HepG2 (cell line): ENCODE data around the gene GRAMD1A. TPM values are rescaled to one million over a fixed set of nuclear protein-coding genes. Genes with fewer than 3 reads are reported as not detected.

ENCODE experiments used
- CCAR2 ChIP-seq: fragments of 200-400 bp; formaldehyde crosslinking; optimal IDR thresholded peaks from 2 replicates; pipeline ENCODE3; 2018; ENCODE audit warnings: low read depth, mild to moderate bottlenecking, low read length, moderate library complexity
- CEBPG ChIP-seq: IDR thresholded peaks from 2 replicates; pipeline ENCODE4 v1.6.1; 2016
- IRX3 ChIP-seq: sonication (generic); formaldehyde crosslinking; IDR thresholded peaks from 2 replicates; pipeline ENCODE4 v1.8.1; 2023; ENCODE audit warnings: mild to moderate bottlenecking, low read depth, missing genetic modification reagents, borderline replicate concordance
- JUN ChIP-seq: sonication (generic); formaldehyde crosslinking; IDR thresholded peaks from 2 replicates; pipeline ENCODE4 v1.4.0; 2020; ENCODE audit warnings: mild to moderate bottlenecking, missing genetic modification reagents
- KAT7 ChIP-seq: IDR thresholded peaks from 2 replicates; pipeline ENCODE4 v1.6.1; 2018; ENCODE audit warnings: borderline replicate concordance, missing compliant biosample characterization
- KDM1A ChIP-seq: IDR thresholded peaks from 2 replicates; pipeline ENCODE4 v1.6.1; 2016; ENCODE audit warnings: missing compliant biosample characterization
- KMT2B ChIP-seq: IDR thresholded peaks from 2 replicates; pipeline ENCODE4 v1.6.1; 2016; ENCODE audit warnings: missing genetic modification reagents, missing compliant biosample characterization
- NCOR1 ChIP-seq: fragments of 200-600 bp; sonication (generic); IDR thresholded peaks from 2 replicates; pipeline ENCODE4 v1.7.0; 2017; ENCODE audit warnings: antibody characterized with exemption, low read length, borderline replicate concordance
- NR2C2 ChIP-seq: sonication (generic); formaldehyde crosslinking; IDR thresholded peaks from 2 replicates; pipeline ENCODE4 v1.4.0; 2020; ENCODE audit warnings: missing genetic modification reagents, mild to moderate bottlenecking, moderate library complexity, borderline replicate concordance
- RARG ChIP-seq: sonication (generic); formaldehyde crosslinking; IDR thresholded peaks from 2 replicates; pipeline ENCODE4 v1.4.0; 2020; ENCODE audit warnings: low read depth, mild to moderate bottlenecking, missing genetic modification reagents
- ZBTB3 ChIP-seq: sonication (generic); formaldehyde crosslinking; IDR thresholded peaks from 2 replicates; pipeline ENCODE4 v1.4.0; 2020; ENCODE audit warnings: low read depth, mild to moderate bottlenecking, moderate library complexity, missing genetic modification reagents, borderline replicate concordance
- ZFYVE20 ChIP-seq: sonication (generic); formaldehyde crosslinking; IDR thresholded peaks from 2 replicates; pipeline ENCODE4 v1.8.0; 2023; ENCODE audit warnings: low read depth, mild to moderate bottlenecking, moderate library complexity, missing genetic modification reagents, borderline replicate concordance
- ZMYM3 ChIP-seq: sonication (generic); formaldehyde crosslinking; IDR thresholded peaks from 2 replicates; pipeline ENCODE4 v1.5.1; 2020; ENCODE audit warnings: mild to moderate bottlenecking, missing genetic modification reagents
- ZNF263 ChIP-seq: sonication (generic); formaldehyde crosslinking; IDR thresholded peaks from 2 replicates; pipeline ENCODE4 v1.4.0; 2020; ENCODE audit warnings: missing genetic modification reagents
- ZNF30 ChIP-seq: sonication (generic); formaldehyde crosslinking; IDR thresholded peaks from 2 replicates; pipeline ENCODE4 v1.5.0; 2020; ENCODE audit warnings: mild to moderate bottlenecking, missing genetic modification reagents
- ZNF335 ChIP-seq: sonication (generic); formaldehyde crosslinking; IDR thresholded peaks from 2 replicates; pipeline ENCODE4 v1.4.0; 2020; ENCODE audit warnings: missing genetic modification reagents
- ZNF343 ChIP-seq: sonication (generic); formaldehyde crosslinking; IDR thresholded peaks from 2 replicates; pipeline ENCODE4 v1.4.0; 2020; ENCODE audit warnings: mild to moderate bottlenecking, missing genetic modification reagents
- ZNF441 ChIP-seq: sonication (generic); formaldehyde crosslinking; IDR thresholded peaks from 2 replicates; pipeline ENCODE4 v1.7.0; 2021; ENCODE audit warnings: missing genetic modification reagents, borderline replicate concordance
- ZNF543 ChIP-seq: sonication (generic); formaldehyde crosslinking; IDR thresholded peaks from 2 replicates; pipeline ENCODE4 v1.4.0; 2020; ENCODE audit warnings: mild to moderate bottlenecking, missing genetic modification reagents
- ZNF572 ChIP-seq: sonication (generic); formaldehyde crosslinking; IDR thresholded peaks from 2 replicates; pipeline ENCODE4 v1.5.1; 2020; ENCODE audit warnings: mild to moderate bottlenecking, missing genetic modification reagents
- ZNF577 ChIP-seq: sonication (generic); formaldehyde crosslinking; IDR thresholded peaks from 2 replicates; pipeline ENCODE4 v1.4.0; 2020; ENCODE audit warnings: mild to moderate bottlenecking, low read depth, missing genetic modification reagents, borderline replicate concordance
- ZNF7 ChIP-seq: IDR thresholded peaks from 2 replicates; pipeline ENCODE4 v1.6.1; 2016; ENCODE audit warnings: missing biosample characterization, missing genetic modification reagents
- ZNF883 ChIP-seq: sonication (generic); formaldehyde crosslinking; IDR thresholded peaks from 2 replicates; pipeline ENCODE4 v1.5.1; 2020; ENCODE audit warnings: mild to moderate bottlenecking, missing genetic modification reagents; ENCODE audit errors: not compliant biosample characterization
- polyA plus RNA-seq, 8 experiments: library from polyadenylated mRNA; depleted of rRNA in 3 of 8; stranded (reverse) in 7 of 8; unstranded in 1 of 8; fragments of >200 nt; fragmentation: Illumina TruSeq in 4 of 8; extraction: Trizol in 4 of 8; gene quantifications; 2 replicates each; pipeline versions ENCODE4 v1.2.1 to v1.2.3, GENCODE V29; 2011 to 2016; ENCODE audit warnings: low read depth in 4 of 8, missing spikeins in 1 of 8, mixed read lengths in 1 of 8; ENCODE audit not compliant: insufficient read depth in 1 of 8
- total RNA-seq, 5 experiments: library from RNA; depleted of rRNA; stranded (reverse); fragments of >200 nt; fragmentation: Illumina TruSeq; extraction: Trizol; gene quantifications; 2 replicates each; pipeline ENCODE4 v1.2.3, GENCODE V29; 2016; ENCODE audit warnings: low read depth in 1 of 5
- TF ChIP-seq, protein P1 (sequence below): IDR thresholded peaks from 2 replicates; pipeline ENCODE4 v1.6.1; 2012; ENCODE audit warnings: low read depth, low read length, improper control_type of control experiment
- TF ChIP-seq, protein P2 (sequence below): sonication (generic); formaldehyde crosslinking; IDR thresholded peaks from 2 replicates; pipeline ENCODE4 v1.4.0; 2020; ENCODE audit warnings: missing genetic modification reagents, low read depth, mild to moderate bottlenecking, borderline replicate concordance
- TF ChIP-seq, protein P3 (sequence below): sonication (generic); formaldehyde crosslinking; IDR thresholded peaks from 2 replicates; pipeline ENCODE4 v1.5.0; 2020; ENCODE audit warnings: missing genetic modification reagents

GRAMD1A gene
- total and polyA plus RNA-seq, 2 of the 13 experiments (the other 11 are each of a cell fraction or from before 2014, with no cell fraction given): 14.7 to 181 TPM

DNA sequence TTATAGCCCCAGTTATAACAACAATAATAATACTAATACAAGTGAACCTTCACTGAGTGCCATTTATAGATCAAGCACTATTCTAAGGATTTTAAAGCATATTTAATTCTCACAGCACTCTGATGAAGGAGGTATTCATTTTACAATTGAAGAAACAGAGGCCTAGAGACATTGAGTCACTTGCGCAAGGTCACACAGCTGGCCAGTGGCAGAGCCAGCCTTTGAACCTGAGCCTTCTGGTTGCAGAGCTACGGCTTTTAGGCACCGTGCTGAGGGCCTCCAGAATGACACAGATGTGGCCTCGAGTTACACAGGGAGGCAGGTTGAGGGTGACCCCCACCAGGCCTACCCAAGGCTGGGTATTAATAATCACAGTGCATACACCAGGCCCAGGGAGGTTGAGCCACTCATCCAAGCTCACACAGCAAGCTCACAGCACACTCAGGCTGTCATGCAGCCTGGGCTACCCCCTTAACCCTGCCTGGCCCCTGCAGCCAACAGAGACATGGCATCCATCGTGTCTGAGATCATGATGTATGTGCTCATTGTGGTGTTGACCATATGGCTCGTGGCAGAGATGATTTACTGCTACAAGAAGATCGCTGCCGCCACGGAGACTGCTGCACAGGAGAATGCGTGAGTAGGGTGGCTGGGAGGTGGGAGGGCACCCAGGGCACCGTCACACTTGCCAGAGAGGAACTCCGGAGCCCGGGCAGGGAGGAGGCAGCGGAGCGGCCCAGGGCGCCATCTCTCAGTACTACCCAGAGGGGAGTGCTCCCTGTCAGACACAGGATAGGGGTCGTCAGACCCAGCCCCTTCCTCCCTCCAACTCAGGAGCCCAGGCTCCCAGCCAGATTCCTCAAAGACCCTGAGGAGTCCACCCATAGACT lies 38.7 kb downstream of the GRAMD1A start (continued):
- TF ChIP-seq, protein P1, sequence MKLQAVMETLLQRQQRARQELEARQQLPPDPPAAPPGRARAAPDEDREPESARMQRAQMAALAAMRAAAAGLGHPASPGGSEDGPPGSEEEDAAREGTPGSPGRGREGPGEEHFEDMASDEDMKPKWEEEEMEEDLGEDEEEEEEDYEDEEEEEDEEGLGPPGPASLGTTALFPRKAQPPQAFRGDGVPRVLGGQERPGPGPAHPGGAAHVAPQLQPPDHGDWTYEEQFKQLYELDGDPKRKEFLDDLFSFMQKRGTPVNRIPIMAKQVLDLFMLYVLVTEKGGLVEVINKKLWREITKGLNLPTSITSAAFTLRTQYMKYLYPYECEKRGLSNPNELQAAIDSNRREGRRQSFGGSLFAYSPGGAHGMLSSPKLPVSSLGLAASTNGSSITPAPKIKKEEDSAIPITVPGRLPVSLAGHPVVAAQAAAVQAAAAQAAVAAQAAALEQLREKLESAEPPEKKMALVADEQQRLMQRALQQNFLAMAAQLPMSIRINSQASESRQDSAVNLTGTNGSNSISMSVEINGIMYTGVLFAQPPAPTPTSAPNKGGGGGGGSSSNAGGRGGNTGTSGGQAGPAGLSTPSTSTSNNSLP: no peak
- TF ChIP-seq ZMYM3 (CRISPR knock-in tag): peak; percentile 82
- TF ChIP-seq ZNF343: no peak
- peak; percentile 38; the same call in 1 of the 2 replicates for TF ChIP-seq KDM1A (CRISPR knock-in tag)
- TF ChIP-seq NR2C2 (CRISPR knock-in tag): no peak
- TF ChIP-seq ZNF441 (CRISPR knock-in tag): no peak
- TF ChIP-seq, protein P2, sequence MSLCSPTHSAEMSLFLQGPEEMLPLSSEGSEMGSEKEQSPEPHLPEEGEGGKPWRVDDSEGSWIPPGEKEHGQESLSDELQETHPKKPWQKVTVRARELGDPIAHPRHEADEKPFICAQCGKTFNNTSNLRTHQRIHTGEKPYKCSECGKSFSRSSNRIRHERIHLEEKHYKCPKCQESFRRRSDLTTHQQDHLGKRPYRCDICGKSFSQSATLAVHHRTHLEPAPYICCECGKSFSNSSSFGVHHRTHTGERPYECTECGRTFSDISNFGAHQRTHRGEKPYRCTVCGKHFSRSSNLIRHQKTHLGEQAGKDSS: no peak
- no peak for TF ChIP-seq KMT2B
- no peak for TF ChIP-seq ZNF335 (CRISPR knock-in tag)
- TF ChIP-seq ZNF7: no peak
- TF ChIP-seq ZNF572 (CRISPR knock-in tag): 0 out of 2 replicates have a peak, but pooled peaks have one; percentile 62
- no peak for TF ChIP-seq JUN
- TF ChIP-seq ZNF30 (CRISPR knock-in tag): no peak
- no peak for TF ChIP-seq IRX3 (CRISPR knock-in tag)
- no peak for TF ChIP-seq ZNF577 (CRISPR knock-in tag)
- no peak for TF ChIP-seq RARG (CRISPR knock-in tag)
- TF ChIP-seq ZNF883 (CRISPR knock-in tag): no peak
- no peak for TF ChIP-seq ZFYVE20 (CRISPR knock-in tag)
- TF ChIP-seq CCAR2: no peak
- TF ChIP-seq ZNF263 (CRISPR knock-in tag): peak; percentile 94
- TF ChIP-seq CEBPG (CRISPR knock-in tag): peak; percentile 58; the same call in 1 of the 2 replicates
- TF ChIP-seq KAT7: no peak
- no peak for TF ChIP-seq ZBTB3 (CRISPR knock-in tag)
- no peak for TF ChIP-seq NCOR1
- no peak for TF ChIP-seq ZNF543
- TF ChIP-seq, protein P3, sequence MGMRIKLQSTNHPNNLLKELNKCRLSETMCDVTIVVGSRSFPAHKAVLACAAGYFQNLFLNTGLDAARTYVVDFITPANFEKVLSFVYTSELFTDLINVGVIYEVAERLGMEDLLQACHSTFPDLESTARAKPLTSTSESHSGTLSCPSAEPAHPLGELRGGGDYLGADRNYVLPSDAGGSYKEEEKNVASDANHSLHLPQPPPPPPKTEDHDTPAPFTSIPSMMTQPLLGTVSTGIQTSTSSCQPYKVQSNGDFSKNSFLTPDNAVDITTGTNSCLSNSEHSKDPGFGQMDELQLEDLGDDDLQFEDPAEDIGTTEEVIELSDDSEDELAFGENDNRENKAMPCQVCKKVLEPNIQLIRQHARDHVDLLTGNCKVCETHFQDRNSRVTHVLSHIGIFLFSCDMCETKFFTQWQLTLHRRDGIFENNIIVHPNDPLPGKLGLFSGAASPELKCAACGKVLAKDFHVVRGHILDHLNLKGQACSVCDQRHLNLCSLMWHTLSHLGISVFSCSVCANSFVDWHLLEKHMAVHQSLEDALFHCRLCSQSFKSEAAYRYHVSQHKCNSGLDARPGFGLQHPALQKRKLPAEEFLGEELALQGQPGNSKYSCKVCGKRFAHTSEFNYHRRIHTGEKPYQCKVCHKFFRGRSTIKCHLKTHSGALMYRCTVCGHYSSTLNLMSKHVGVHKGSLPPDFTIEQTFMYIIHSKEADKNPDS (CRISPR knock-in tag): no peak
